ENCODE data around the gene CAT. TPM values are rescaled to one million over a fixed set of nuclear protein-coding genes. Genes with fewer than 3 reads are reported as not detected.

The CAT gene
- total RNA-seq, 1 donor from 2014 or later = not detected

- Histone ChIP-seq H3K9me3 (ENCODE audit: low read depth) (peaks cover 10% of the 10 kb centered on the region), H4K20me1 (ENCODE audit: low read depth) (no peaks in the 10 kb centered on the region), H3K4me3 (no peak overlapping the region), H3F3A (ENCODE audit: low read depth) (no peaks in the 10 kb centered on the region), H3K9ac (no peak overlapping the region), H3K4me1 (no peaks in the 10 kb centered on the region), H3K36me3 (no peaks in the 10 kb centered on the region), H3K79me2 (ENCODE audit: low read depth) (no peaks in the 10 kb centered on the region), H3K27ac (no peak overlapping the region), H3K4me2 (no peak overlapping the region), H3K27me3 (no peaks in the 10 kb centered on the region), H2AFZ (replicated peaks) (no peak overlapping the region)
- TF ChIP-seq EZH2 (IDR thresholded peaks at IDR 0.05) = no peak
- no peak for TF ChIP-seq EZH2phosphoT487 (IDR thresholded peaks at IDR 0.05)
- no peak for TF ChIP-seq CTCF (IDR thresholded peaks at IDR 0.05)
- peaks cover 10% of the 10 kb centered on the region for H3K9me3 Mint-ChIP-seq
- H3K36me3 Mint-ChIP-seq = no peaks in the 10 kb centered on the region
- H3K4me1 Mint-ChIP-seq = no peaks in the 10 kb centered on the region
- peaks cover 7% of the 10 kb centered on the region for H3K27me3 Mint-ChIP-seq (ENCODE audit: insufficient read depth, low read depth)
- DNase-seq (ENCODE audit: low spot score) = no peak
- no peak overlapping the region for H3K4me3 Mint-ChIP-seq
- H3K27ac Mint-ChIP-seq = no peak overlapping the region
These were observed 28.2 kb downstream of the CAT start for GRCh38 chr11:34466802-34467488.

GRCh38 chr11:34468209-34468841, 29.6 kb downstream of the CAT start:
- H3F3A ChIP-seq (ENCODE audit: low read depth) = no peaks in the 10 kb centered on the region
- no peaks in the 10 kb centered on the region for H3K79me2 ChIP-seq (ENCODE audit: low read depth)
- peaks cover 10% of the 10 kb centered on the region for H3K9me3 ChIP-seq (ENCODE audit: low read depth)
- Mint-ChIP-seq H3K36me3 (no peaks in the 10 kb centered on the region), H3K27ac (no peak overlapping the region), H3K4me1 (no peaks in the 10 kb centered on the region), H3K9me3 (peaks cover 10% of the 10 kb centered on the region), H3K4me3 (no peak overlapping the region), H3K27me3 (ENCODE audit: insufficient read depth, low read depth) (peaks cover 7% of the 10 kb centered on the region)
- H3K36me3 ChIP-seq = no peaks in the 10 kb centered on the region
- H3K27me3 ChIP-seq = no peaks in the 10 kb centered on the region
- H3K9ac ChIP-seq = no peak overlapping the region
- H4K20me1 ChIP-seq (ENCODE audit: low read depth) = no peaks in the 10 kb centered on the region
- no peaks in the 10 kb centered on the region for H3K4me1 ChIP-seq
- H3K4me2 ChIP-seq = no peak overlapping the region
- DNase-seq (ENCODE audit: low spot score) = peak; percentile 42
- H3K4me3 ChIP-seq = no peak overlapping the region
- no peak overlapping the region for H2AFZ ChIP-seq (replicated peaks)
- TF ChIP-seq CTCF (IDR thresholded peaks at IDR 0.05) (peak; percentile 60), EZH2phosphoT487 (IDR thresholded peaks at IDR 0.05) (no peak)
- H3K27ac ChIP-seq = no peak overlapping the region

GRCh38 chr11:34473603-34474169, 35.0 kb downstream of the CAT start:
- DNase-seq (ENCODE audit: low spot score) = no peak
- H3K9me3 Mint-ChIP-seq = no peaks in the 10 kb centered on the region
- TF ChIP-seq EZH2 (IDR thresholded peaks at IDR 0.05) (no peak), CTCF (IDR thresholded peaks at IDR 0.05) (no peak), EZH2phosphoT487 (IDR thresholded peaks at IDR 0.05) (no peak)
- Histone ChIP-seq H4K20me1 (ENCODE audit: low read depth) (no peaks in the 10 kb centered on the region), H3F3A (ENCODE audit: low read depth) (no peaks in the 10 kb centered on the region), H3K27me3 (no peaks in the 10 kb centered on the region), H2AFZ (replicated peaks) (no peak overlapping the region), H3K4me3 (no peak overlapping the region), H3K79me2 (ENCODE audit: low read depth) (no peaks in the 10 kb centered on the region), H3K27ac (no peak overlapping the region), H3K9me3 (ENCODE audit: low read depth) (no peaks in the 10 kb centered on the region), H3K9ac (no peak overlapping the region), H3K36me3 (no peaks in the 10 kb centered on the region), H3K4me1 (no peaks in the 10 kb centered on the region), H3K4me2 (no peak overlapping the region)
- H3K27me3 Mint-ChIP-seq (ENCODE audit: insufficient read depth, low read depth) = peaks cover 4% of the 10 kb centered on the region
- H3K4me3 Mint-ChIP-seq = no peak overlapping the region
- H3K4me1 Mint-ChIP-seq = no peaks in the 10 kb centered on the region
- no peak overlapping the region for H3K27ac Mint-ChIP-seq
- H3K36me3 Mint-ChIP-seq = no peaks in the 10 kb centered on the region

All from neural progenitor cell (in vitro differentiated cells).